Measurements from ENCODE around the gene DOCK9.

DNA sequence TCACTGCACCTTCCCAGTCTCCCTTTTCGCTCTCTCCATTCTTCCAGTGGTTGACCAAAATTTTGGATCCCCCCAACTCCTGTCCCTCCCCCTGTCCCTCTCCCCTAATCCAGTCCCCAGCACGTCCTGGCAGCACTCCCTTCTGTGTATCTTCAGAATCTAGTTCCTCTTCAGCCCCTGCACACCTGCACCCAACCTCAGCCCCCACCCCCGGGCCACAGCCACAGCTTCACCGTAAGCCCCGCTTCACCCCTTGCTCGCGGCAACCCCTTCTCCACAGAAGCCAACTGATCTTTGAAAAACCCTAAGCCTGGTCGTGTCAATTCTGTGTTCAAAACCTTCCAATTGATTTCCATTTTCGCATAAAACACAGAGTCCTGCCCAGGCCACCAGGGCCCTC lies 189.9 kb downstream of the DOCK9 start:
- TF ChIP-seq CTCF (IDR thresholded peaks at IDR 0.05) (no peak), TAF1 (IDR thresholded peaks at IDR 0.05; ENCODE audit: borderline replicate concordance, low read depth, low read length) (no peak), FOXJ3 (CRISPR knock-in tag; IDR thresholded peaks at IDR 0.05) (no peak), EP300 (IDR thresholded peaks at IDR 0.05; ENCODE audit: borderline replicate concordance in 1 of 2, low read depth in 1 of 2, low read length in 1 of 2) (no peak), TEAD4 (IDR thresholded peaks at IDR 0.05; ENCODE audit: borderline replicate concordance, insufficient read depth) (no peak), CHD2 (IDR thresholded peaks at IDR 0.05; ENCODE audit: low read length, partially characterized antibody) (no peak), RAD21 (IDR thresholded peaks at IDR 0.05; ENCODE audit: low read length) (no peak), JUND (IDR thresholded peaks at IDR 0.05) (no peak), FOXM1 (IDR thresholded peaks at IDR 0.05; ENCODE audit: low read depth) (no peak), EZH2phosphoT487 (IDR thresholded peaks at IDR 0.05; ENCODE audit: borderline replicate concordance, low read depth) (no peak), SMC3 (IDR thresholded peaks at IDR 0.05; ENCODE audit: low read depth, low read length) (no peak), POLR2AphosphoS5 (IDR thresholded peaks at IDR 0.05; ENCODE audit: low read depth, low read length) (no peak), RFX5 (IDR thresholded peaks at IDR 0.05; ENCODE audit: low read length) (no peak)
- TF ChIP-seq, protein P1, sequence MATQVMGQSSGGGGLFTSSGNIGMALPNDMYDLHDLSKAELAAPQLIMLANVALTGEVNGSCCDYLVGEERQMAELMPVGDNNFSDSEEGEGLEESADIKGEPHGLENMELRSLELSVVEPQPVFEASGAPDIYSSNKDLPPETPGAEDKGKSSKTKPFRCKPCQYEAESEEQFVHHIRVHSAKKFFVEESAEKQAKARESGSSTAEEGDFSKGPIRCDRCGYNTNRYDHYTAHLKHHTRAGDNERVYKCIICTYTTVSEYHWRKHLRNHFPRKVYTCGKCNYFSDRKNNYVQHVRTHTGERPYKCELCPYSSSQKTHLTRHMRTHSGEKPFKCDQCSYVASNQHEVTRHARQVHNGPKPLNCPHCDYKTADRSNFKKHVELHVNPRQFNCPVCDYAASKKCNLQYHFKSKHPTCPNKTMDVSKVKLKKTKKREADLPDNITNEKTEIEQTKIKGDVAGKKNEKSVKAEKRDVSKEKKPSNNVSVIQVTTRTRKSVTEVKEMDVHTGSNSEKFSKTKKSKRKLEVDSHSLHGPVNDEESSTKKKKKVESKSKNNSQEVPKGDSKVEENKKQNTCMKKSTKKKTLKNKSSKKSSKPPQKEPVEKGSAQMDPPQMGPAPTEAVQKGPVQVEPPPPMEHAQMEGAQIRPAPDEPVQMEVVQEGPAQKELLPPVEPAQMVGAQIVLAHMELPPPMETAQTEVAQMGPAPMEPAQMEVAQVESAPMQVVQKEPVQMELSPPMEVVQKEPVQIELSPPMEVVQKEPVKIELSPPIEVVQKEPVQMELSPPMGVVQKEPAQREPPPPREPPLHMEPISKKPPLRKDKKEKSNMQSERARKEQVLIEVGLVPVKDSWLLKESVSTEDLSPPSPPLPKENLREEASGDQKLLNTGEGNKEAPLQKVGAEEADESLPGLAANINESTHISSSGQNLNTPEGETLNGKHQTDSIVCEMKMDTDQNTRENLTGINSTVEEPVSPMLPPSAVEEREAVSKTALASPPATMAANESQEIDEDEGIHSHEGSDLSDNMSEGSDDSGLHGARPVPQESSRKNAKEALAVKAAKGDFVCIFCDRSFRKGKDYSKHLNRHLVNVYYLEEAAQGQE (IDR thresholded peaks at IDR 0.05; ENCODE audit: low read depth, low read length) = no peak

Data from SK-N-SH (cell line).